ENCODE measurements around the gene ABI1.

ABI1 gene

DNA sequence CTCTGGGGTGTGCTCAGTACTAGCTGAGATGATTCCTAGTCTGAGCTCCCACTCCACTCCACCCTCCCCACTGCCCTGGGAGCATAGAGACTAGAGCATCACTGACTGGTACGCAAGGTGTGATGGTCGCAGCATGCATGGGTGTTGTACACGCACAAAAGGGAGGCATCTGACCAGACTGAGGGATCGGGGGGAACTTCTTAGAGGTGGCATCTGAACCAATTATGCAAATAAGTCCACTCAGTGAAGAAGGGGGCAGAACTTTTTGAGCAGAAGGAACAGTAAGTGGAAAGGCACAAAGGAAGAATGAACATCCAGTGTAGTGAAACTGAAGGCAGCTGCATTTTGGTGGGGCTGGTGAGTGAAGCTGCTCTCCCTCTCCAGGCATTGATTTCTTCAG lies 137.7 kb downstream of the ABI1 start:
- no peaks in the 10 kb centered on the region for H3K27me3 ChIP-seq (ENCODE audit: control insufficient read depth, insufficient read depth, low read length)
- no peak overlapping the region for H3K4me2 ChIP-seq (ENCODE audit: low read length)
- H3K9me3 ChIP-seq (replicated peaks; ENCODE audit: low read length), result no peaks in the 10 kb centered on the region
- peaks cover 3% of the 10 kb centered on the region for H3K4me1 ChIP-seq (ENCODE audit: control insufficient read depth, insufficient read depth, low read length)
- no peak overlapping the region for H3K4me3 ChIP-seq (ENCODE audit: low read length)
- H3K36me3 ChIP-seq (ENCODE audit: insufficient read depth, low read length), result peaks cover 27% of the 10 kb centered on the region
- no peak overlapping the region for H3K9ac ChIP-seq (ENCODE audit: low read depth, low read length)

DNA sequence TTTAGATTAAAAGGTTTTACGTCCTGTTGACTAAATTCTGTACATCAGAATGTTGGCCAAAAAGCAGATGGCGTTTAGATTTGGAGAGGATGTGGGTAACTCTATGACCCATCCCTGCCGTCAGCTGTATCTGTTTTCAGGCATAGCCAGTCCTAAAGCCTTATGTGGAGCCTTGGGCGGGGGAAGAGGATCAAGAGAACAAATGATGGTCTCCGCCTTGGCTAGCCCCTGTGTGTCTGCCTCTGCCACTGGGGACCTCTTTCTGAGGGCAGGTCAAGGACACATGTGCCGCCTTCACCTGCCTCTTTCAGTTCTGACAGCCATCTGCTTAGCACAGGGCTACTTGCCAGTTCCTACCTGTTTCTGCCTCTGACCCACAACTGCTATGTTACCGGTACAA lies 139.2 kb downstream of the ABI1 start:
- H3K36me3 ChIP-seq (ENCODE audit: insufficient read depth, low read length), result peaks cover 23% of the 10 kb centered on the region
- no peak overlapping the region for H3K4me2 ChIP-seq (ENCODE audit: low read length)
- no peak overlapping the region for H3K9ac ChIP-seq (ENCODE audit: low read depth, low read length)
- H3K4me1 ChIP-seq (ENCODE audit: control insufficient read depth, insufficient read depth, low read length), result peaks cover 3% of the 10 kb centered on the region
- no peaks in the 10 kb centered on the region for H3K9me3 ChIP-seq (replicated peaks; ENCODE audit: low read length)
- H3K4me3 ChIP-seq (ENCODE audit: low read length), result no peak overlapping the region
- no peaks in the 10 kb centered on the region for H3K27me3 ChIP-seq (ENCODE audit: control insufficient read depth, insufficient read depth, low read length)

DNA sequence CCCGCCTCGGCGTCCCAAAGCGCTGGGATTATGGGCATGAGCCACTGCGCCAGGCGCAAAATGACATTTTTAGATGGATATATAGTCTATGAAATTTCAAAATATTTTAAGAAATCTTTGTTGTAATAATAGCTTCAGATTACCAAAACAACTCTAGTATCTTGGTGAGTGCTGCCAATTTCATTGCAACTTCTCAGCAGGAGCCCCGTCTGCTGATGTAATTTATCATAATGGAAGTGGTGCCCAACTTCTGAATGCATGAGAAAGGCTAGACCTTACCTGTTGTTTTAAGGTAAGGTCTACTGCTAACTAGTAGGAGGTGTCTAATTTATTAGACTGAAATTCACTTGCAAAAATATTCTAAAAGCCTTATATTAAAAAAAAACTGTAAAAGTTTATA lies 143.3 kb downstream of the ABI1 start:
- no peaks in the 10 kb centered on the region for H3K9me3 ChIP-seq (replicated peaks; ENCODE audit: low read length)
- no peaks in the 10 kb centered on the region for H3K27me3 ChIP-seq (ENCODE audit: control insufficient read depth, insufficient read depth, low read length)
- H3K4me2 ChIP-seq (ENCODE audit: low read length), result no peak overlapping the region
- peaks cover 23% of the 10 kb centered on the region for H3K36me3 ChIP-seq (ENCODE audit: insufficient read depth, low read length)
- no peak overlapping the region for H3K4me3 ChIP-seq (ENCODE audit: low read length)
- no peak overlapping the region for H3K9ac ChIP-seq (ENCODE audit: low read depth, low read length)
- no peaks in the 10 kb centered on the region for H3K4me1 ChIP-seq (ENCODE audit: control insufficient read depth, insufficient read depth, low read length)

GRCh38 chr10:26715137-26715487 lies 145.6 kb downstream of the ABI1 start:
- Histone ChIP-seq H3K36me3 (ENCODE audit: insufficient read depth, low read length) (peaks cover 12% of the 10 kb centered on the region), H3K4me2 (ENCODE audit: low read length) (no peak overlapping the region), H3K9me3 (replicated peaks; ENCODE audit: low read length) (no peaks in the 10 kb centered on the region), H3K4me1 (ENCODE audit: control insufficient read depth, insufficient read depth, low read length) (no peaks in the 10 kb centered on the region), H3K27me3 (ENCODE audit: control insufficient read depth, insufficient read depth, low read length) (no peaks in the 10 kb centered on the region), H3K4me3 (ENCODE audit: low read length) (no peak overlapping the region), H3K9ac (ENCODE audit: low read depth, low read length) (no peak overlapping the region)

DNA sequence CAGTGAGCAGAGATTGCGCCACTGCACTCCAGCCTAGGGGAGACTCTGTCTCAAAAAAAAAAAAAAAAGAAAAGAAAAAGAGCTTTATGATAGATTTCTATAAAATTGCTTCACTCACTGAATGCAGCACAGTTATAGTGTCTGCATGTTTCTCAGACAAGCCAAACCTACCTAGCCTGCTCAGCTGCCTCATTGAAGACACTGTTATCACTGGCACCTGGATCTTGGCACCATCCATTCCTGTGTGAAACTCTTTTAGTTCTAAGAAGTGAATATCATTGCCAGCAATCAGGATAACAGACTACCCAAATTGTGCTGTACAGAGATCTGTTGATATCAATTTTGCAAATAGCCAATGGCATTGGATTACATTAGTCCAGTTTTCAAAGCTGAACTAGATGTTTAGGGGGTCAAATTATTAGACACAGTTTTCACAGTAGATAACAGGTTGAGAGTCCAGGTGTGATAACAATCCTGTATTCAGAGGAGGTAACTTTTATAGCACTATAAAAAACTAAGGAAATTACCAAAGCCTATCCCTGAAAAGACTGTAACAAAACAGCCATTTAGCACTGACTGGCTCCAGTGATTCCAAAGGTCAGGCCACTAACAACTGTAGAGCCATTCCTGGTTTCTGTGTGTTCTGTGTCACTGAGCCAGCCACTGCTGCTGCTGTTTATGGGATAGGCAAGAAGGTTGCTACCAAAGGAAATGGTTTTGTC lies 146.2 kb downstream of the ABI1 start:
- H3K27me3 ChIP-seq (ENCODE audit: control insufficient read depth, insufficient read depth, low read length), result no peaks in the 10 kb centered on the region
- H3K4me1 ChIP-seq (ENCODE audit: control insufficient read depth, insufficient read depth, low read length), result no peaks in the 10 kb centered on the region
- H3K4me2 ChIP-seq (ENCODE audit: low read length), result no peak overlapping the region
- no peak overlapping the region for H3K9ac ChIP-seq (ENCODE audit: low read depth, low read length)
- peaks cover 11% of the 10 kb centered on the region for H3K36me3 ChIP-seq (ENCODE audit: insufficient read depth, low read length)
- no peak overlapping the region for H3K4me3 ChIP-seq (ENCODE audit: low read length)
- no peaks in the 10 kb centered on the region for H3K9me3 ChIP-seq (replicated peaks; ENCODE audit: low read length)

DNA sequence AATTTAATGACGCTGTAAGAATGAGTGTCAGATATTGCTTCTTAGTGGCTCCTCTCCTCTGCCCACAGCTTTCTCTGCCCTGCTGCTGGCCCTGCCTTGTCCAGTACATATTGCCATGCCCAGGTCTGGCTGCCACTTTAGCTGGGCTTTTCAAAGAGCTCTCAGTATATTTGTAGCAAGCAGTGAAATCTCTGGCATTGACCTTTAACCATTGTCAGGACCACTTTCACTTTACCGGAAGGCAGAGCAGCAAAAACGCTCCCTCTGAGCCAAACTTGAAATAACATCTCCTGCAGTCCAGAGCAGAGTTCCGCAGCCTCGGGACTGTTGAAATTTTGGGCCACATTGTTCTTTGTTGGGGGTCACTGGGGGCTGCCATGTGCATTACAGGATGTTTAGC lies 149.4 kb downstream of the ABI1 start:
- no peak overlapping the region for H3K9ac ChIP-seq (ENCODE audit: low read depth, low read length)
- peaks cover 29% of the 10 kb centered on the region for H3K36me3 ChIP-seq (ENCODE audit: insufficient read depth, low read length)
- no peaks in the 10 kb centered on the region for H3K27me3 ChIP-seq (ENCODE audit: control insufficient read depth, insufficient read depth, low read length)
- H3K4me2 ChIP-seq (ENCODE audit: low read length), result no peak overlapping the region
- H3K9me3 ChIP-seq (replicated peaks; ENCODE audit: low read length), result no peaks in the 10 kb centered on the region
- no peak overlapping the region for H3K4me3 ChIP-seq (ENCODE audit: low read length)
- no peaks in the 10 kb centered on the region for H3K4me1 ChIP-seq (ENCODE audit: control insufficient read depth, insufficient read depth, low read length)

- Histone ChIP-seq H3K27me3 (ENCODE audit: control insufficient read depth, insufficient read depth, low read length) (no peaks in the 10 kb centered on the region), H3K36me3 (ENCODE audit: insufficient read depth, low read length) (peaks cover 28% of the 10 kb centered on the region), H3K9ac (ENCODE audit: low read depth, low read length) (no peak overlapping the region), H3K4me2 (ENCODE audit: low read length) (no peak overlapping the region), H3K4me1 (ENCODE audit: control insufficient read depth, insufficient read depth, low read length) (no peaks in the 10 kb centered on the region), H3K4me3 (ENCODE audit: low read length) (no peak overlapping the region), H3K9me3 (replicated peaks; ENCODE audit: low read length) (no peaks in the 10 kb centered on the region)
Observed at GRCh38 chr10:26706936-26707335, 153.8 kb downstream of the ABI1 start.

- Histone ChIP-seq H3K9me3 (replicated peaks; ENCODE audit: low read length) (no peaks in the 10 kb centered on the region), H3K9ac (ENCODE audit: low read depth, low read length) (no peak overlapping the region), H3K27me3 (ENCODE audit: control insufficient read depth, insufficient read depth, low read length) (no peaks in the 10 kb centered on the region), H3K36me3 (ENCODE audit: insufficient read depth, low read length) (peaks cover 28% of the 10 kb centered on the region), H3K4me3 (ENCODE audit: low read length) (no peak overlapping the region), H3K4me2 (ENCODE audit: low read length) (no peak overlapping the region), H3K4me1 (ENCODE audit: control insufficient read depth, insufficient read depth, low read length) (no peaks in the 10 kb centered on the region)
Observed at GRCh38 chr10:26706206-26706605, 154.6 kb downstream of the ABI1 start.

DNA sequence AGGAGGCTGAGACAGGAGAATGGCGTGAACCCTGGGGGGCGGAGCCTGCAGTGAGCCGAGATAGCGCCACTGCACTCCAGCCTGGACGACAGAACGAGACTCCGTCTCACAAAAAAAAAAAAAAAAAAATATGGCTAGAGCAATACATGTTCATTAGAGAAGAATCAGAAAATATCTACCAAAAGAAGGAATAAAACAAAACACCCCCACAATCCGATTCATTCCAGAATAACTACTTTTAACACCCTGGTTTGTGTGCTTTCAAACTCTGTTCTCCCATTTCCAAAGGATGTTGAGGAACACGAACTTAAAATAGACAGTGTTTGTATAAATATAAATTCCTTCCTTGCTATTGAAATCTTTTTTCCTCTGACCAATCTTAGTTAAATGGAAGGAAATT lies 156.8 kb downstream of the ABI1 start:
- Histone ChIP-seq H3K9ac (ENCODE audit: low read depth, low read length) (no peak overlapping the region), H3K4me1 (ENCODE audit: control insufficient read depth, insufficient read depth, low read length) (peaks cover under 1% of the 10 kb centered on the region), H3K9me3 (replicated peaks; ENCODE audit: low read length) (no peaks in the 10 kb centered on the region), H3K4me3 (ENCODE audit: low read length) (no peak overlapping the region), H3K4me2 (ENCODE audit: low read length) (no peak overlapping the region), H3K36me3 (ENCODE audit: insufficient read depth, low read length) (peaks cover 30% of the 10 kb centered on the region), H3K27me3 (ENCODE audit: control insufficient read depth, insufficient read depth, low read length) (no peaks in the 10 kb centered on the region)

- Histone ChIP-seq H3K27me3 (ENCODE audit: control insufficient read depth, insufficient read depth, low read length) (no peaks in the 10 kb centered on the region), H3K9ac (ENCODE audit: low read depth, low read length) (no peak overlapping the region), H3K9me3 (replicated peaks; ENCODE audit: low read length) (no peaks in the 10 kb centered on the region), H3K4me1 (ENCODE audit: control insufficient read depth, insufficient read depth, low read length) (peaks cover 7% of the 10 kb centered on the region), H3K4me3 (ENCODE audit: low read length) (no peak overlapping the region), H3K36me3 (ENCODE audit: insufficient read depth, low read length) (peaks cover 26% of the 10 kb centered on the region), H3K4me2 (ENCODE audit: low read length) (no peak overlapping the region)
Observed at GRCh38 chr10:26703096-26703495, 157.7 kb downstream of the ABI1 start.

GRCh38 chr10:26700884-26701630 lies 159.7 kb downstream of the ABI1 start:
- no peak overlapping the region for H3K4me3 ChIP-seq (ENCODE audit: low read length)
- peaks cover 11% of the 10 kb centered on the region for H3K4me1 ChIP-seq (ENCODE audit: control insufficient read depth, insufficient read depth, low read length)
- no peaks in the 10 kb centered on the region for H3K27me3 ChIP-seq (ENCODE audit: control insufficient read depth, insufficient read depth, low read length)
- H3K9ac ChIP-seq (ENCODE audit: low read depth, low read length), result no peak overlapping the region
- no peak overlapping the region for H3K4me2 ChIP-seq (ENCODE audit: low read length)
- no peaks in the 10 kb centered on the region for H3K9me3 ChIP-seq (replicated peaks; ENCODE audit: low read length)
- peaks cover 9% of the 10 kb centered on the region for H3K36me3 ChIP-seq (ENCODE audit: insufficient read depth, low read length)

DNA sequence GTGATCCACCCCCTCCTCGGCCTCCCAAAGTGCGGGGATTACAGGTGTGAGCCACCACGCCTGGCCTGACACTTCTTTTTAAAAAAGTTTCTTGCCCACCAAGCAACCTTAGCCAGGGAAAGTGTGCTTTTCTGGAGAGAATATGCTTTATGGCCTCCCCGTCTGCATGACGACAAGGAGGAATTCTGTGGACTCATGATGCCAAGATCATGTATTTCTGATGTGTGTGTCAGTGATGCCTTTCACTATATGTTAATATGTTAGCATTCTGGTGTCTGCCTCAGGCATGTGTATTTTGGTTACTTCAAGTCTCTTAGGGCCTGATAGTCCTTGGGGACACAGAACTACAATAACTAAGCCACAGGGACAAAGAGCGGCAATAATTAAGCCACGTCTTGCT lies 161.1 kb downstream of the ABI1 start:
- Histone ChIP-seq H3K36me3 (ENCODE audit: insufficient read depth, low read length) (peaks cover 5% of the 10 kb centered on the region), H3K27me3 (ENCODE audit: control insufficient read depth, insufficient read depth, low read length) (no peaks in the 10 kb centered on the region), H3K4me2 (ENCODE audit: low read length) (no peak overlapping the region), H3K4me1 (ENCODE audit: control insufficient read depth, insufficient read depth, low read length) (peaks cover 11% of the 10 kb centered on the region), H3K9me3 (replicated peaks; ENCODE audit: low read length) (no peaks in the 10 kb centered on the region), H3K4me3 (ENCODE audit: low read length) (no peak overlapping the region), H3K9ac (ENCODE audit: low read depth, low read length) (no peak overlapping the region)

All from skeletal muscle satellite cell (primary cell).